Aorta (tissue), 5 donors: ENCODE data around the gene SART3. TPM values are rescaled to one million over a fixed set of nuclear protein-coding genes. Genes with fewer than 3 reads are reported as not detected.

Experiments used
- ATAC-seq: fragments of 200-7000 bp; cut with Tn5 transposase; one replicate; pipeline ENCODE4 v1.9.1; 2022; ENCODE audit warnings: moderate library complexity; ENCODE audit not compliant: low FRiP score
- DNase-seq, 2 donors: peaks; one replicate each; pipeline ENCODE4 v3.0.0-alpha.2; 2020
- H3K27ac ChIP-seq, 2 donors: one replicate each; pipeline ENCODE4 v1.5.1; 2013; ENCODE audit warnings: low read length in 2 of 2, mild to moderate bottlenecking in 2 of 2, moderate library complexity in 2 of 2, control low read depth in 1 of 2, inconsistent platforms in 1 of 2, low read depth in 1 of 2
- H3K27me3 ChIP-seq, 2 donors: one replicate each; pipeline ENCODE4 v1.6.1; 2013; ENCODE audit warnings: control low read depth in 1 of 2, low read length in 1 of 2, mild to moderate bottlenecking in 1 of 2, moderate library complexity in 1 of 2; ENCODE audit not compliant: insufficient read depth in 2 of 2, control insufficient read depth in 1 of 2
- H3K36me3 ChIP-seq, 2 donors: one replicate each; pipeline ENCODE4 v1.6.1; 2013; ENCODE audit warnings: control low read depth in 1 of 2, low read length in 1 of 2, mild to moderate bottlenecking in 1 of 2; ENCODE audit not compliant: insufficient read depth in 2 of 2, control insufficient read depth in 1 of 2
- H3K4me1 ChIP-seq, 2 donors: one replicate each; pipeline ENCODE4 v1.6.1; 2013; ENCODE audit warnings: low read length in 2 of 2, control low read depth in 1 of 2, mild to moderate bottlenecking in 1 of 2, moderate library complexity in 1 of 2; ENCODE audit not compliant: insufficient read depth in 2 of 2, control insufficient read depth in 1 of 2
- H3K4me3 ChIP-seq, 2 donors: one replicate each; pipeline ENCODE4 v1.5.1; 2013; ENCODE audit warnings: low read length in 2 of 2, control low read depth in 1 of 2, mild to moderate bottlenecking in 1 of 2
- H3K9me3 ChIP-seq: one replicate; pipeline ENCODE4 v1.6.1; 2013; ENCODE audit warnings: mild to moderate bottlenecking, low read length; ENCODE audit not compliant: control insufficient read depth
- WGBS, 2 donors: extraction: QIAGEN DNeasy Blood & Tissue Kit; methylation state at CpG; one replicate each; pipeline ENCODE4 v1.1.7; 2013; 5-methylcytosine and 5-hydroxymethylcytosine counted together
- intact Hi-C, 2 donors: fragments of 100-400 bp; cut with DNase I; formaldehyde crosslinking; loops; one replicate each; pipeline versions ENCODE4 v1.14.2 to v1.15.0; 2022
- long read RNA-seq, 2 donors: library from polyadenylated mRNA; unstranded; transcript quantifications; one replicate each; pipeline ENCODE4 v2.0.0, GENCODE V29; 2020 to 2021
- polyA plus RNA-seq, 2 donors: library from polyadenylated mRNA; stranded (reverse); fragments of 200-250 nt; gene quantifications; one replicate each; pipeline ENCODE4 v1.2.3, GENCODE V29; 2013
- total RNA-seq, 2 donors: library from RNA; stranded (reverse); fragmentation: NEBNext Ultra II Directional; extraction: Animal tissue kit (Norgen Biotek cat#: 25700); gene quantifications; one replicate each; pipeline ENCODE4 v1.2.1, GENCODE V29; 2021
- donor health status: healthy with polysubstance abuse.
- donor health status: Bipolar disorder and iron deficiency.
- donor health status: DM: no; HTN: no; CAD: no.
- donor health status: DM: no; HTN: no; CAD: no.
- donor health status: DM: yes; HTN: yes; CAD: no.

SART3 gene
- total RNA-seq (10 to 100 TPM; 49.3 to 51.3 TPM), polyA plus RNA-seq (10 to 100 TPM; 11.5 to 20.6 TPM)
- long read RNA-seq, donor 1, full-length matches to known transcripts, result 6 of 96 reads
- long read RNA-seq, donor 1, partial matches to known transcripts, result 80 of 96 reads
- long read RNA-seq, donor 1, other reads (novel, unspliced or antisense), result 10 of 96 reads
- long read RNA-seq, donor 2, full-length matches to known transcripts, result 5 of 19 reads
- long read RNA-seq, donor 2, partial matches to known transcripts, result 9 of 19 reads
- long read RNA-seq, donor 2, other reads (novel, unspliced or antisense), result 5 of 19 reads

GRCh38 chr12:108560752-108561719 lies at the start of gene SART3:
Gene SART3, minus strand, starts transcription at chr12:108561173. Its CDS starts 19 bp downstream, at chr12:108561154.
- whole genome bisulfite sequencing, 2 donors, result 0% methylated on average over 55 to 57 of the region's 57 CpGs
- peak; percentile 87 to 95 for DNase-seq
- Histone ChIP-seq H3K9me3 (no peaks in the 10 kb centered on the region), H3K27ac (peak within 1 kb of the TSS in 1 of 2 donors; percentile 87), H3K4me3 (peak within 1 kb of the TSS; percentile 64 to 83), H3K4me1 (peaks cover 0 to 9% of the 10 kb centered on the region in 2 donors), H3K27me3 (no peaks in the 10 kb centered on the region), H3K36me3 (peaks cover 0 to 7% of the 10 kb centered on the region in 2 donors)
- intact Hi-C loops, result loop anchor here (5.0 to 10.0 kb wide), 4 partner anchors 171 to 531 kb away; partner anchors contain the start of genes ALKBH2 (in 1 of the 2), CORO1C (in 1 of the 2) and SSH1 (in 1 of the 2)
- ATAC-seq, result peak; percentile 86

GRCh38 chr12:108610336-108610815 lies 49.4 kb upstream of the SART3 start:
- H3K9me3 ChIP-seq, result no peaks in the 10 kb centered on the region
- H3K36me3 ChIP-seq, result no peaks in the 10 kb centered on the region
- no peak overlapping the region for H3K4me3 ChIP-seq
- H3K27me3 ChIP-seq, result no peaks in the 10 kb centered on the region
- intact Hi-C loops, result no loop called here
- no peak for DNase-seq
- no peak for ATAC-seq
- H3K4me1 ChIP-seq, result no peaks in the 10 kb centered on the region
- 91 to 94% methylated on average over 8 of the region's 8 CpGs for WGBS, 2 donors
- no peak overlapping the region for H3K27ac ChIP-seq

GRCh38 chr12:108609537-108610335 lies 48.8 kb upstream of the SART3 start:
- H3K36me3 ChIP-seq, result no peaks in the 10 kb centered on the region
- no peak overlapping the region for H3K4me3 ChIP-seq
- no peaks in the 10 kb centered on the region for H3K4me1 ChIP-seq
- DNase-seq (peak; percentile 82 to 83), ATAC-seq (peak; percentile 64)
- intact Hi-C loops, result no loop called here
- H3K27me3 ChIP-seq, result no peaks in the 10 kb centered on the region
- WGBS, 2 donors, result 31 to 34% methylated on average over 21 of the region's 21 CpGs
- H3K27ac ChIP-seq, result no peak overlapping the region
- H3K9me3 ChIP-seq, result no peaks in the 10 kb centered on the region

- Histone ChIP-seq H3K36me3 (no peaks in the 10 kb centered on the region), H3K27me3 (no peaks in the 10 kb centered on the region), H3K4me3 (no peak overlapping the region), H3K27ac (no peak overlapping the region), H3K4me1 (no peaks in the 10 kb centered on the region), H3K9me3 (no peaks in the 10 kb centered on the region)
- ATAC-seq (no peak), DNase-seq (no peak)
- 94 to 99% methylated on average over 5 of the region's 5 CpGs for WGBS, 2 donors
- intact Hi-C loops, result no loop called here
Measured at GRCh38 chr12:108608616-108609015, 47.6 kb upstream of the SART3 start.

GRCh38 chr12:108607981-108608600 lies 47.1 kb upstream of the SART3 start:
- Histone ChIP-seq H3K27me3 (no peaks in the 10 kb centered on the region), H3K27ac (no peak overlapping the region), H3K36me3 (no peaks in the 10 kb centered on the region), H3K4me3 (no peak overlapping the region), H3K9me3 (no peaks in the 10 kb centered on the region), H3K4me1 (no peaks in the 10 kb centered on the region)
- 91 to 94% methylated on average over 10 of the region's 10 CpGs for WGBS, 2 donors
- DNase-seq (no peak), ATAC-seq (no peak)
- intact Hi-C loops, result no loop called here

GRCh38 chr12:108606492-108606891 lies 45.5 kb upstream of the SART3 start:
- Histone ChIP-seq H3K4me1 (no peaks in the 10 kb centered on the region), H3K4me3 (no peak overlapping the region), H3K36me3 (no peaks in the 10 kb centered on the region), H3K27ac (no peak overlapping the region), H3K9me3 (no peaks in the 10 kb centered on the region), H3K27me3 (no peaks in the 10 kb centered on the region)
- WGBS, 2 donors, result 65 to 66% methylated on average over 9 of the region's 9 CpGs
- intact Hi-C loops, result no loop called here
- DNase-seq (no peak), ATAC-seq (no peak)

GRCh38 chr12:108605690-108606406 lies 44.9 kb upstream of the SART3 start:
- Histone ChIP-seq H3K36me3 (no peaks in the 10 kb centered on the region), H3K9me3 (no peaks in the 10 kb centered on the region), H3K4me3 (no peak overlapping the region), H3K27me3 (no peaks in the 10 kb centered on the region), H3K4me1 (no peaks in the 10 kb centered on the region), H3K27ac (no peak overlapping the region)
- no peak for ATAC-seq
- WGBS, 2 donors, result 96 to 98% methylated on average over 4 of the region's 4 CpGs
- intact Hi-C loops, result no loop called here
- no peak for DNase-seq
